HepG2 (cell line): ENCODE results near the gene C2orf81. TPM values are rescaled to one million over a fixed set of nuclear protein-coding genes. Genes with fewer than 3 reads are reported as not detected.

ENCODE experiments used
- IKZF4 ChIP-seq: sonication (generic); formaldehyde crosslinking; IDR thresholded peaks from 2 replicates; pipeline ENCODE4 v1.5.1; 2020; ENCODE audit warnings: borderline replicate concordance, mild to moderate bottlenecking, low read depth, missing genetic modification reagents; ENCODE audit errors: not compliant biosample characterization
- KDM6A ChIP-seq: IDR thresholded peaks from 2 replicates; pipeline ENCODE4 v1.6.1; 2016; ENCODE audit warnings: low read depth
- RARA ChIP-seq: IDR thresholded peaks from 2 replicates; pipeline ENCODE4 v1.6.1; 2016; ENCODE audit warnings: missing genetic modification reagents, missing compliant biosample characterization
- RXRB ChIP-seq: IDR thresholded peaks from 2 replicates; pipeline ENCODE4 v1.6.1; 2016; ENCODE audit warnings: borderline replicate concordance, missing genetic modification reagents, missing compliant biosample characterization
- SP1 ChIP-seq, 2 experiments: fragments of 450-650 bp in 1 of 2; sonication (generic) in 1 of 2; formaldehyde crosslinking in 1 of 2; IDR thresholded peaks; 2 replicates each; pipeline versions ENCODE4 v1.4.0 to v1.6.1; 2016 to 2020; ENCODE audit warnings: missing genetic modification reagents in 1 of 2
- ZNF251 ChIP-seq: sonication (generic); formaldehyde crosslinking; IDR thresholded peaks from 2 replicates; pipeline ENCODE4 v1.9.0; 2021; ENCODE audit warnings: mild to moderate bottlenecking, missing genetic modification reagents
- ZNF326 ChIP-seq: sonication (generic); formaldehyde crosslinking; IDR thresholded peaks from 2 replicates; pipeline ENCODE4 v1.4.0; 2020; ENCODE audit warnings: missing genetic modification reagents, borderline replicate concordance
- ZNF562 ChIP-seq: sonication (generic); formaldehyde crosslinking; IDR thresholded peaks from 2 replicates; pipeline ENCODE4 v1.8.0; 2022; ENCODE audit warnings: missing genetic modification reagents, borderline replicate concordance
- ZNF713 ChIP-seq: sonication (generic); formaldehyde crosslinking; IDR thresholded peaks from 2 replicates; pipeline ENCODE4 v1.4.0; 2020; ENCODE audit warnings: mild to moderate bottlenecking, missing genetic modification reagents
- polyA plus RNA-seq, 8 experiments: library from polyadenylated mRNA; depleted of rRNA in 3 of 8; stranded (reverse) in 7 of 8; unstranded in 1 of 8; fragments of >200 nt; fragmentation: Illumina TruSeq in 4 of 8; extraction: Trizol in 4 of 8; gene quantifications; 2 replicates each; pipeline versions ENCODE4 v1.2.1 to v1.2.3, GENCODE V29; 2011 to 2016; ENCODE audit warnings: low read depth in 4 of 8, missing spikeins in 1 of 8, mixed read lengths in 1 of 8; ENCODE audit not compliant: insufficient read depth in 1 of 8
- total RNA-seq, 5 experiments: library from RNA; depleted of rRNA; stranded (reverse); fragments of >200 nt; fragmentation: Illumina TruSeq; extraction: Trizol; gene quantifications; 2 replicates each; pipeline ENCODE4 v1.2.3, GENCODE V29; 2016; ENCODE audit warnings: low read depth in 1 of 5
- TF ChIP-seq, protein P1 (sequence below): sonication (generic); formaldehyde crosslinking; IDR thresholded peaks from 2 replicates; pipeline ENCODE4 v1.5.0; 2020; ENCODE audit warnings: mild to moderate bottlenecking, missing genetic modification reagents, borderline replicate concordance
- TF ChIP-seq, protein P2 (sequence below): sonication (generic); formaldehyde crosslinking; IDR thresholded peaks from 2 replicates; pipeline ENCODE4 v1.8.1; 2023; ENCODE audit warnings: mild to moderate bottlenecking, missing genetic modification reagents, borderline replicate concordance
- TF ChIP-seq, protein P3 (sequence below): sonication (generic); formaldehyde crosslinking; IDR thresholded peaks from 2 replicates; pipeline ENCODE4 v1.4.0; 2020; ENCODE audit warnings: missing genetic modification reagents, borderline replicate concordance
- TF ChIP-seq, protein P4 (sequence below): sonication (generic); formaldehyde crosslinking; IDR thresholded peaks from 2 replicates; pipeline ENCODE4 v1.4.0; 2020; ENCODE audit warnings: mild to moderate bottlenecking, missing genetic modification reagents
- TF ChIP-seq, protein P5 (sequence below): sonication (generic); formaldehyde crosslinking; IDR thresholded peaks from 2 replicates; pipeline ENCODE4 v1.4.0; 2020; ENCODE audit warnings: missing genetic modification reagents; ENCODE audit errors: not compliant biosample characterization

The C2orf81 gene
- total and polyA plus RNA-seq, 2 of the 13 experiments (the other 11 are each of a cell fraction or from before 2014, with no cell fraction given) = 0.15 to 0.17 TPM

DNA sequence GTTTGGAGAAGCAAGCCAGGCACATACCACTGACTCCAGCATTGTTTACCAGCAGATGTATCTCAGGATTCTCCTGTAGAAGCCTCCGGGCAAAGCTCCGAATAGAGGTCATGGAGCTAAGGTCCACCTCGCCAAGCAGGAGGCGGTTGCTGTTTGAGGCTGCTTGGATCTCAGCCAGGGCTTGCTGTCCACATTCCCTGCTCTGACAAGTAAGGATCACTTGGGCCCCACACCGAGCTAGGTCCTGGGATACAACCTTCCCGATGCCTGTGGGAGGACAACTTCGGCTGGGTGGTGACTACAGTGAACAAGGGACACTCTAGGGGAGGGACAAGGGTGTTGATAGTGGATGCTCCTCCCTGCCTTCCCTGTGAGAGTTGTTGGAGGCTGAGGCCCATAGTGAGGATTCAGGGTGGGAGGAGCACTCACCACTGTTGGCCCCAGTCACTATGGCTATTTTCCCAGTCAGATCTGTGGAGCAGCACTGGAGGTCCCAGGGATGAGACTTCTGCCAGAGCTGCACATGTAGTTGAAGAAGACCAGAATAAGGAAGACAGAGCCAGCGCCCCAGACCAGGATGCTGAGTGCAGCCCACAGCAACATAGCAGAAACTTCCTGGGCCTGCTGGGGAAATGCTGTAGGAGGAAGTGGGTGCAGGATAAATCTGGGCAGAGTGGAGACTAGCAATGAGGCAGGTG is 8.3 kb downstream of the C2orf81 start (continued):
- TF ChIP-seq SP1 (IDR thresholded peaks at IDR 0.05) (no peak), SP1 (CRISPR knock-in tag; IDR thresholded peaks at IDR 0.05) (no peak), ZNF562 (no peak), ZNF713 (CRISPR knock-in tag) (no peak), KDM6A (CRISPR knock-in tag) (peak; percentile 63; the same call in 1 of the 2 replicates), IKZF4 (CRISPR knock-in tag) (no peak), RXRB (peak; percentile 47; the same call in 1 of the 2 replicates), ZNF251 (CRISPR knock-in tag) (no peak), ZNF326 (CRISPR knock-in tag) (no peak), RARA (CRISPR knock-in tag) (peak; percentile 60; the same call in 1 of the 2 replicates)
- TF ChIP-seq, protein P1, sequence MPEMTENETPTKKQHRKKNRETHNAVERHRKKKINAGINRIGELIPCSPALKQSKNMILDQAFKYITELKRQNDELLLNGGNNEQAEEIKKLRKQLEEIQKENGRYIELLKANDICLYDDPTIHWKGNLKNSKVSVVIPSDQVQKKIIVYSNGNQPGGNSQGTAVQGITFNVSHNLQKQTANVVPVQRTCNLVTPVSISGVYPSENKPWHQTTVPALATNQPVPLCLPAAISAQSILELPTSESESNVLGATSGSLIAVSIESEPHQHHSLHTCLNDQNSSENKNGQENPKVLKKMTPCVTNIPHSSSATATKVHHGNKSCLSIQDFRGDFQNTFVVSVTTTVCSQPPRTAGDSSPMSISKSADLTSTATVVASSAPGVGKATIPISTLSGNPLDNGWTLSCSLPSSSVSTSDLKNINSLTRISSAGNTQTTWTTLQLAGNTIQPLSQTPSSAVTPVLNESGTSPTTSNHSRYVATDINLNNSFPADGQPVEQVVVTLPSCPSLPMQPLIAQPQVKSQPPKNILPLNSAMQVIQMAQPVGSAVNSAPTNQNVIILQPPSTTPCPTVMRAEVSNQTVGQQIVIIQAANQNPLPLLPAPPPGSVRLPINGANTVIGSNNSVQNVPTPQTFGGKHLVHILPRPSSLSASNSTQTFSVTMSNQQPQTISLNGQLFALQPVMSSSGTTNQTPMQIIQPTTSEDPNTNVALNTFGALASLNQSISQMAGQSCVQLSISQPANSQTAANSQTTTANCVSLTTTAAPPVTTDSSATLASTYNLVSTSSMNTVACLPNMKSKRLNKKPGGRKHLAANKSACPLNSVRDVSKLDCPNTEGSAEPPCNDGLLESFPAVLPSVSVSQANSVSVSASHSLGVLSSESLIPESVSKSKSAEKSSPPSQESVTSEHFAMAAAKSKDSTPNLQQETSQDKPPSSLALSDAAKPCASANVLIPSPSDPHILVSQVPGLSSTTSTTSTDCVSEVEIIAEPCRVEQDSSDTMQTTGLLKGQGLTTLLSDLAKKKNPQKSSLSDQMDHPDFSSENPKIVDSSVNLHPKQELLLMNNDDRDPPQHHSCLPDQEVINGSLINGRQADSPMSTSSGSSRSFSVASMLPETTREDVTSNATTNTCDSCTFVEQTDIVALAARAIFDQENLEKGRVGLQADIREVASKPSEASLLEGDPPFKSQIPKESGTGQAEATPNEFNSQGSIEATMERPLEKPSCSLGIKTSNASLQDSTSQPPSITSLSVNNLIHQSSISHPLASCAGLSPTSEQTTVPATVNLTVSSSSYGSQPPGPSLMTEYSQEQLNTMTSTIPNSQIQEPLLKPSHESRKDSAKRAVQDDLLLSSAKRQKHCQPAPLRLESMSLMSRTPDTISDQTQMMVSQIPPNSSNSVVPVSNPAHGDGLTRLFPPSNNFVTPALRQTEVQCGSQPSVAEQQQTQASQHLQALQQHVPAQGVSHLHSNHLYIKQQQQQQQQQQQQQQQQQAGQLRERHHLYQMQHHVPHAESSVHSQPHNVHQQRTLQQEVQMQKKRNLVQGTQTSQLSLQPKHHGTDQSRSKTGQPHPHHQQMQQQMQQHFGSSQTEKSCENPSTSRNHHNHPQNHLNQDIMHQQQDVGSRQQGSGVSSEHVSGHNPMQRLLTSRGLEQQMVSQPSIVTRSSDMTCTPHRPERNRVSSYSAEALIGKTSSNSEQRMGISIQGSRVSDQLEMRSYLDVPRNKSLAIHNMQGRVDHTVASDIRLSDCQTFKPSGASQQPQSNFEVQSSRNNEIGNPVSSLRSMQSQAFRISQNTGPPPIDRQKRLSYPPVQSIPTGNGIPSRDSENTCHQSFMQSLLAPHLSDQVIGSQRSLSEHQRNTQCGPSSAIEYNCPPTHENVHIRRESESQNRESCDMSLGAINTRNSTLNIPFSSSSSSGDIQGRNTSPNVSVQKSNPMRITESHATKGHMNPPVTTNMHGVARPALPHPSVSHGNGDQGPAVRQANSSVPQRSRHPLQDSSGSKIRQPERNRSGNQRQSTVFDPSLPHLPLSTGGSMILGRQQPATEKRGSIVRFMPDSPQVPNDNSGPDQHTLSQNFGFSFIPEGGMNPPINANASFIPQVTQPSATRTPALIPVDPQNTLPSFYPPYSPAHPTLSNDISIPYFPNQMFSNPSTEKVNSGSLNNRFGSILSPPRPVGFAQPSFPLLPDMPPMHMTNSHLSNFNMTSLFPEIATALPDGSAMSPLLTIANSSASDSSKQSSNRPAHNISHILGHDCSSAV (CRISPR knock-in tag) = no peak
- TF ChIP-seq, protein P2, sequence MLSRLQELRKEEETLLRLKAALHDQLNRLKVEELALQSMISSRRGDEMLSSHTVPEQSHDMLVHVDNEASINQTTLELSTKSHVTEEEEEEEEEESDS = no peak
- TF ChIP-seq, protein P3, sequence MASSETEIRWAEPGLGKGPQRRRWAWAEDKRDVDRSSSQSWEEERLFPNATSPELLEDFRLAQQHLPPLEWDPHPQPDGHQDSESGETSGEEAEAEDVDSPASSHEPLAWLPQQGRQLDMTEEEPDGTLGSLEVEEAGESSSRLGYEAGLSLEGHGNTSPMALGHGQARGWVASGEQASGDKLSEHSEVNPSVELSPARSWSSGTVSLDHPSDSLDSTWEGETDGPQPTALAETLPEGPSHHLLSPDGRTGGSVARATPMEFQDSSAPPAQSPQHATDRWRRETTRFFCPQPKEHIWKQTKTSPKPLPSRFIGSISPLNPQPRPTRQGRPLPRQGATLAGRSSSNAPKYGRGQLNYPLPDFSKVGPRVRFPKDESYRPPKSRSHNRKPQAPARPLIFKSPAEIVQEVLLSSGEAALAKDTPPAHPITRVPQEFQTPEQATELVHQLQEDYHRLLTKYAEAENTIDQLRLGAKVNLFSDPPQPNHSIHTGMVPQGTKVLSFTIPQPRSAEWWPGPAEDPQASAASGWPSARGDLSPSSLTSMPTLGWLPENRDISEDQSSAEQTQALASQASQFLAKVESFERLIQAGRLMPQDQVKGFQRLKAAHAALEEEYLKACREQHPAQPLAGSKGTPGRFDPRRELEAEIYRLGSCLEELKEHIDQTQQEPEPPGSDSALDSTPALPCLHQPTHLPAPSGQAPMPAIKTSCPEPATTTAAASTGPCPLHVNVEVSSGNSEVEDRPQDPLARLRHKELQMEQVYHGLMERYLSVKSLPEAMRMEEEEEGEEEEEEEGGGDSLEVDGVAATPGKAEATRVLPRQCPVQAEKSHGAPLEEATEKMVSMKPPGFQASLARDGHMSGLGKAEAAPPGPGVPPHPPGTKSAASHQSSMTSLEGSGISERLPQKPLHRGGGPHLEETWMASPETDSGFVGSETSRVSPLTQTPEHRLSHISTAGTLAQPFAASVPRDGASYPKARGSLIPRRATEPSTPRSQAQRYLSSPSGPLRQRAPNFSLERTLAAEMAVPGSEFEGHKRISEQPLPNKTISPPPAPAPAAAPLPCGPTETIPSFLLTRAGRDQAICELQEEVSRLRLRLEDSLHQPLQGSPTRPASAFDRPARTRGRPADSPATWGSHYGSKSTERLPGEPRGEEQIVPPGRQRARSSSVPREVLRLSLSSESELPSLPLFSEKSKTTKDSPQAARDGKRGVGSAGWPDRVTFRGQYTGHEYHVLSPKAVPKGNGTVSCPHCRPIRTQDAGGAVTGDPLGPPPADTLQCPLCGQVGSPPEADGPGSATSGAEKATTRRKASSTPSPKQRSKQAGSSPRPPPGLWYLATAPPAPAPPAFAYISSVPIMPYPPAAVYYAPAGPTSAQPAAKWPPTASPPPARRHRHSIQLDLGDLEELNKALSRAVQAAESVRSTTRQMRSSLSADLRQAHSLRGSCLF (CRISPR knock-in tag) = no peak
- TF ChIP-seq, protein P4, sequence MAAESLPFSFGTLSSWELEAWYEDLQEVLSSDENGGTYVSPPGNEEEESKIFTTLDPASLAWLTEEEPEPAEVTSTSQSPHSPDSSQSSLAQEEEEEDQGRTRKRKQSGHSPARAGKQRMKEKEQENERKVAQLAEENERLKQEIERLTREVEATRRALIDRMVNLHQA (CRISPR knock-in tag) = no peak
- TF ChIP-seq, protein P5, sequence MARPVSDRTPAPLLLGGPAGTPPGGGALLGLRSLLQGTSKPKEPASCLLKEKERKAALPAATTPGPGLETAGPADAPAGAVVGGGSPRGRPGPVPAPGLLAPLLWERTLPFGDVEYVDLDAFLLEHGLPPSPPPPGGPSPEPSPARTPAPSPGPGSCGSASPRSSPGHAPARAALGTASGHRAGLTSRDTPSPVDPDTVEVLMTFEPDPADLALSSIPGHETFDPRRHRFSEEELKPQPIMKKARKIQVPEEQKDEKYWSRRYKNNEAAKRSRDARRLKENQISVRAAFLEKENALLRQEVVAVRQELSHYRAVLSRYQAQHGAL (CRISPR knock-in tag) = no peak
